NCI-H2029 treated with DMSO at 0.1 percent for 48 hours (cell line): ENCODE measurements around the gene ALAS1.

Experiments
- DNase-seq: peaks from one replicate; lab custom pipeline; 2025; lab: John Stamatoyannopoulos, UW

The ALAS1 gene

DNA sequence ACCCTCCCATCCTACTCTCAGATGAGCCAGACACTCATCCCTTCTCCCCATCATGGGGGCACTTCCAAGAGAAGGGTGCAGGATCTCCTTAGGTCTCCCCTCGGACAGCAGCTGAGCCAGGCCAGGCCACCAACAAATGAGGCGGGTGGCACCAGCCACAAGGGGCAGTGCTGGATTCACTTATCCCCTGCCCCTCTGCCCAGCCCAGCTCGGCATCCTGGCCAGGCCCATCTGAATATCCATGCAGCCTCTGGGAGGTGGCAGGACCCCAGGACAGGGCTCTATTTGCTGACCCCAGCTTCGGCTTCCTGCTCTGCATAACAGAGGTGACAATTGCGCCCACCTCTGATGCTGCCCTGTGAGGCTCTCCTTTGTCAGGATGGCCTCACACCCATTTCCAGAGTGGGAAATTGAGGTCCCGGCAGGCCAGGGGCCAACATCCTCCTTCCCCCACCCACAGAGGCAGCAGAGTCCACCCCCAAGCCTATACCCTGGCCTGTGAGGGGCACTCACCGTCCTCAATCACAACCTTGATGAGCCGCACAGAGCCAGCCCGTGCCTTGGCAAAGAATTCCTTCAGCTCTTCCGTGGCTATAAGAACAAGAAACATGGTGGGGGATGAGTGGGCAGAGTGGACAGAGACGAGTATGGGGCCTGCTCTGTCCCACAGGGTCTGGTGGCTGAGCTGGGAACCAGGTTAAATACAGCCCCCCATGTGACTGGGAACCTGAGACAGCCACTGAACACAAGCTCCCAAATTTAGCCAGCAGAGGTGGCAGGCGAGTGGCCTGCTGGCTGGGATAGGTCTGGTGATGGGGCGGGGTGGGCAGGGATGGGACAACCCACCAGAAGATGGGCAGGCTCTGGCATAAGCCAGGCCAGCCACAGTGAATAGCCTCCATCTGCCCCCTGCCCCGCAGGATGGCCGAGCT is 36.8 kb downstream of the ALAS1 start:
- DNase-seq: no peak

DNA sequence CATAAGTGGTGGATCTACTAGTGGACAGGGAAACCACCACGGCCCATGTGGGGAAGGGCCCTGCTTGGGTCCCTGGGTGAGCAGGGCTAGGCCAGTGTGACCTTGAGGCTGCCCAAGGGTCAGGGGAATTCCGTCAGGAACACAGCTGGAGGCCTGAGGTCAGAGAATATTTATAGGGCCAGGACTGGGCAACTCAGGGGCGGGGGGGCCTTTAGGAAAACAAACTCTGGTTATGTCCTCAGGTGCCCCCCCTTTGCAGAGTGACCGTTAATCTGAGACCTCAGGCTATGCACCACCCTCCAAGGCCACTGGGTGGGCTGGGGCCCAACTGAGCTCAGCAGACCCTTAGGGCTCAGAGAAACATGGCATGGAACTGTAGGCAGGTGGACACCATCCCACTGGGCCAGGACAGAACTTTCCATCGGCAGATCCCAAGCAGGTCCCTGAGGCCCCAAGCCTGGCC is 38.5 kb downstream of the ALAS1 start:
- no peak for DNase-seq

DNA sequence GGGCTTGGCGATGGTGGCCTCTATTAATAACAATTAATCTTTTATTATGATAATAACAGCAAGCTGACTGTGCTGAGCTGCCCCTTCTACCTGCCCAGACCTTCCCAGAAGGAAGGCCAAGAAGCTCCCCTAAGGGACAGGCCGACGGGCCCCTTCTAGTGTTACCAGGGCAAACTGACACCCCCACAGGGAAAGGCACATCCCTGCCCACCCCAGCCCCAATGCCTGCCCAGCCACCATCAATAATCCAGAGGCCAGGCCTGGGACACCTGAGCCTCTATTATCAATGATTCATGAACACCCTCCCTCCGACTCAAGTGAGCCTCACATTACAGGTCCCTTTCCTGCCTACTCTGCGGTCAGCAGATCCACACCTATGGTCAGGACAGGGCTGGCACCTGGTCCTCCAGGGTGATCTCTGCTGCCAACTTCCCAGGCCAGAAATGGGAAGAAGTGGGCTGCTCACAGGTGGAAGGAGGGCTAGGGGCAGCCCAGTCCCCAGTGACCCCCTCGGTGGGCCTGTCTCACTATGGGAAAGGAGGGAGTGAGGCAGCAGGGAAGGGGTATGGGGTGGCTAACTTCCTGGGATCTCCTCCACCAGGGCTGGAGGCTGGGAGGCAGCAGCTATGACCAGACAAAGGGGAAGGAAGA is 39.2 kb downstream of the ALAS1 start:
- no peak for DNase-seq

DNA sequence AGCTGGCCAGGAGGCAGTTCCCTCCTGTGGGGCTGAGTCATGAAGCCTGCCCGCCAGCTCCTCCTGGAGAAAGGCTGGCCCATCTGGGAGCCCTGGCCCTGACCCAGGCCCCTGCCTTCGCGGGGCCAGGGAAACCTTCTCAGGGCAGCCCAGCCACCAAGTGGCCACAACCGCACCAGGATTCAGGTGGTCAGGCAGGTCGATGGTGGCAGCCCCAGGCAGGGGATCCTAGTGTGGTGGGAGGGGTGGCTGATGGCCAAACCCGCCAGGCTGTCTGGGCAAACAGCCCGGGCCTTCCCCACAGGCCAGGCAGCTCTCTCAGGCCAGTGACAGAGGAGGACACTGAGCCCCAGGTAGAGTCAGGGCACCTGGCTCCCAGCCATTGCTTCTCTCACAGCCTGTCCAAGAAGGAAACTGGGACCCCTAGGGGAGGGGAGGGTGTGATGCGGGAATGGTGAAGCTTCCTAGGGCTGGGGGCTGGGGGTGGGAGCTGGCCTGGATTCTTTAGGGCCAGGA is 39.8 kb downstream of the ALAS1 start:
- no peak for DNase-seq

DNA sequence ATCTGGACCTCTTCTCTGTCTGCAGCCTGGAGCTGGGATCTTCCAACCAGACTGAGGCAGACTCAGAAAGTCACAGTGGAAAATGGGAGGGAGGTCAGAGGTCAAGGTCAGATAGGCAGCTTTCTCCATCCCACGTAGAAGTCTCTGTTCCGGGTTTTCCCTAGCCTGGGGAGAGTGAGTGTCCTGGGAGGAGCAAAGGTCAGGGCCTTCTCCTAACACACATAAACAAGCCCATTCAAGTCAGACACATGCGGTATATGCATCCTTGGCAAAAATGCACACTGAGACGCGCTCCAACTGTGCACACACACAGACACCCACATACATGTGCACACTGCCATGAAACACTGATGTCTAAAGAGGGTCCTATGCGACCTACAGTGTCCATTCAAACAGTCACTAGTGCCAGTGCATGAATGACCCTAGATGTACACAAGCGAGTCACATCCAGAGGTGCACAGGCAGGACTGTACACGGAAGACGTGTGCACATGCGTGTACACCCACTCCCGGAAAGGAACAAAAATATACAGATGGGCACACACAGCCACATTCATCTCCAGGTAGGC is 40.3 kb downstream of the ALAS1 start:
- no peak for DNase-seq

DNA sequence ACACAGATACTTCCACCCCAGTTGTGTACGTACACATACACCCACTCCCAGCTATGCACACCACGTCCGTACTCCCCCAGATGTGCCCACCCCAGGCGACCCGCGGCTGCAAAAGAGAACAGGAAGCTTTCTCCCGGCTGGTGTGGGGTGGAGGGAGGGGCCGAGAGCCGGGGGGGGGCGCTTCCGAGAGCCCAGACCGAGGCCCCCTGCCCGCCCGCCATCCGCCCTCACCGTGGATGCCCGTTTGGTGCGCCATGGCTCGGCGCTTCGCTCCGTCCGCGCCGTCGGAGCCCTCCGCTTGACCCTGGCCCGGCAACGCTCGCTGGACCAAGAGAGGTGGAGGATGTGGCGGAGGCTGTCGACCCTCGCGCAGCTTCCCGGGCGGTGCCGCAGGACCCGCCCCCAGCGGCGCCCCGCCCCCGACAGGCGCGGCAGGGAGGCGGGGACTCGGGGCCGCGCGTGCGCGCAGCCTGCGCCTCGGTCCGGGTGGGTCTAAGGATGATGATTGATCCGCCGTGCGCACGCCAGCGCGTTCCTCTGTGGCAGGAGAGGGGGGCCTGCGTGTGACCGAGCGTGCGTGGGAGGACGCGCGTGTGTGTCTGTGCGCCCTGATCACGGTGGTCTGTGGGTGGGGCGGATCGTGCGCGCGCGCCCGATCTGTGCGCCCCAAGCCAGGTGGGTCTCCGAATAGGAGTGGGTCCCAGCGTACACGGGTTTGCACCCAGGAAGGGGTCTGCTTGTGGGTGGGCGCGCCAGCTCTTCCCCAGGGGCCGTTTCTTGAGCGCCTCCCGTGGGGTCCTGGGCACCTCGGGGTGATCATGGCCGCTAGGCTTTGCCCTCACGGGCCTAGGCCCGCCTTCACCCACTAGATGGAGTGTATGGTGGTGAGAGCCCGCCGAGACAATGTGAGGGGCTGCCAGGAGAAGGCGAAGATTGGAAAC is 41.1 kb downstream of the ALAS1 start, which contains the start of gene TWF2:
Gene TWF2, minus strand, starts transcription at position 398 of the 941 bp plus-strand sequence. Its CDS starts 142 bp downstream, at position 256.
- no peak for DNase-seq

DNA sequence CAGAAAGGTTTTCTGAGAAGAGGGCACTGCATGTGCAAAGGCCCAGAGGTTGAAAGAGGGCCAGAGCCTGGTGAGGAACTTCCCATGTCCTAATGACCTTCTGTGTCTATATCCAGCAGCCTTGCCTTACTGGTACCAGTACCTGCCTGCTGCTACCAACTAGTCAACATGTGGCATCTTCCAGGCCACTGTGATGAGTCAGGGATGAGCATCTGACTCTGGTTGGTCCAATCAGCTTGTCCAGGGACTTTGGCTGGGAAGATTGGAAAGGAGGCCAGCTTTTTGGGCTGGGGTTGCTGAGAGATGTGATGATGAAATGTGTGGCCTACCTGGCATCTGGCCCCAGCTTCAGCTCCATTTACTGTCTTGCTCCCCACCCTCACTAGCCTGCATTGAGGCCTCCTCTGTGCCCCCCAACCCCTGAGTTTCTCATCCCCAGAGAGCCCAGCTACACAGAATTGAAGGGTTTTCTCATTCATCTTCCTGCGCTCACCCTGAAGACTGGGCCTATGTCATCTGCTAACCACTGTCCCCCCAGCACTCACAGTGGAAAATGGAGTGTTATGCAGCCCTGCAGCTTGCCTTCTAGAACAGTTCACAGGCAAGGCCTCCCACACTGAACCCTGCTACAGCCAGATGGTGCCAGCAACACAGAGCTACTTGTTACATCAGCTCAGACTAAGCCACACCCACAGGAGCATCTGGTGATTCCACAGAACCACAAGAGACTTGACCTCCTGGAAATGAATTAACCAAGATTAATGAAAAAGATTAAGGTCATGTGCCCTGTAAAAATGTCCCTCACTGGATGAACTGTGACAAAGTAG is 42.3 kb downstream of the ALAS1 start:
- no peak for DNase-seq

DNA sequence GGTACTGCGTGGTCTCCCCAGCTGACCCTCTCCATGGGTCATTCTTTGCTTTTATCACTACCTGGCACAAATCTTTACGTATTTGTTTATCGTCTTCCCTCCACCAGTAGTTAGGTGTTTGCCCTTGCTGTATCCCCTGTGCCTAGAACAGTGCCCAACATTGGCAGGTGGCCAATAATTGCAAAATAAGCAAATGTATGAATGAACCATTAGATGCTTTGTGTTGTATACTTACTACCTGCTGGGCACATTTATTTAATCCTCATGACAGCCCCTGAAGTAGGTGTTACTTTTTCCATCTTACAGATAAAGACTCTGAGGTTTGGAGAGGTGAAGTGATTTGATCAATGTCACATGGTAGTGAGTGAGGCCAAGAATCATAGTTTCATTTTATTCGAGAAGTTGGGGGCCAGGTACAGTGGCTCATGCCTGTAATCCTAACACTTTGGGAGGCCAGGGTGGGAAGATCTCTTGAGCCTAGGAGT is 43.0 kb downstream of the ALAS1 start:
- DNase-seq: no peak

DNA sequence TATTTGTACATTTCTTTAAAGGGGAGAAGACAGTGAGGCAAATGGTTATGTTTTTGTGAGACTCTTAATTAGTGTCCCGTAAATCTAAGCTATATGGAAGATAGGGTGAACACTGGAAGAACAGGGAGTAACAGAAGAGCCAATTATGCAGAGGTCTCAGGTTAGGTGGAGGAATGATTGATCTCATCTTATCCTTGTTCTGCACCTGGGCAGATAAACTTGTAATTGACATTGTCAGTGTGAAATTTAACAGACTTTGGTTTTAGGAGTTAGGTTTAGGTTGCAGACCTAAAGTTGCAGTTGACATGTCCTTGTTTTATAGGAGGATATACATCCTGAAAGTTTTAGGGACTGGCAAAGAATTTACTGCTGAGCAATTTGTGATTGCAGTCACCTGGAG is 44.1 kb downstream of the ALAS1 start:
- no peak for DNase-seq

DNA sequence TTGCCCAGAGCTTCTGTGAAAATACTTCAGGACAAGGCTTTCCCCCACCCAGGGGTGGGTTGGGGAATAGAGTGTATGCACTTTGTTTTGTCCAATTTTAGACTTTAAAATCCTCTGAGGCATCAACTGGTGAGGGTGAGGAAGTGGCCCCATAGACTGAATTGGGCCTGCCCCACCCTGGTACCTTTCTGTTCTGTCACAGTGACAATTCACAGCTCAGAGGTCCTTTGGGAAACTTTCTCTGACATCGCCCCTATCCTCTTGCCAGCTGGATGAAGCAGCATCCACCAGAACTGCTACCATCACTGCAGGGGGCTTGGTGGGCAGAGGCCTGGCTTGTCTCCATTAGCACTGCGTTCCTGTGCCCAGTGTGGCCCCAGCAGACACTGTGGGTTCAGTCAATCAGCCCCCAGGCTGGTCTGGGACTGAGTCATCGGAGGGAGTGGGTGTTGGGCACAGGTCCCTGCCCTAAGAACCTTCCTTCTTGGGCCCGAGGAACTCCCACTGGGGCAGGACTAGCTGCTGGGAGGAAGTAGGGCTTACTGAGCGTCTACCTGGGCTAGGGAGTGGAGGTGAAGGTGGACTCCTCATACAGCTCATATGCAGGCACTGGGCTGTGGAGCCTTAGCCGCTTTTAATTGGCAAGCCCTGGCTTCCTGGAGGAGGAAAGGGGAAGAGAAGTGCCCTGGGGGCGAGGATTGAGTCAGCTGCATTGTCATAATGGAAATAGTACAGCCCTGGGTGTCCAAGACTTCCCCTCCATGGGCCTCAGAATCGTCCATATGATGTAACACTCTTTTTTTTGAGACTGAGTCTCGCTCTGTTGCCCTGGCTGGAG is 46.0 kb downstream of the ALAS1 start:
- DNase-seq: no peak

DNA sequence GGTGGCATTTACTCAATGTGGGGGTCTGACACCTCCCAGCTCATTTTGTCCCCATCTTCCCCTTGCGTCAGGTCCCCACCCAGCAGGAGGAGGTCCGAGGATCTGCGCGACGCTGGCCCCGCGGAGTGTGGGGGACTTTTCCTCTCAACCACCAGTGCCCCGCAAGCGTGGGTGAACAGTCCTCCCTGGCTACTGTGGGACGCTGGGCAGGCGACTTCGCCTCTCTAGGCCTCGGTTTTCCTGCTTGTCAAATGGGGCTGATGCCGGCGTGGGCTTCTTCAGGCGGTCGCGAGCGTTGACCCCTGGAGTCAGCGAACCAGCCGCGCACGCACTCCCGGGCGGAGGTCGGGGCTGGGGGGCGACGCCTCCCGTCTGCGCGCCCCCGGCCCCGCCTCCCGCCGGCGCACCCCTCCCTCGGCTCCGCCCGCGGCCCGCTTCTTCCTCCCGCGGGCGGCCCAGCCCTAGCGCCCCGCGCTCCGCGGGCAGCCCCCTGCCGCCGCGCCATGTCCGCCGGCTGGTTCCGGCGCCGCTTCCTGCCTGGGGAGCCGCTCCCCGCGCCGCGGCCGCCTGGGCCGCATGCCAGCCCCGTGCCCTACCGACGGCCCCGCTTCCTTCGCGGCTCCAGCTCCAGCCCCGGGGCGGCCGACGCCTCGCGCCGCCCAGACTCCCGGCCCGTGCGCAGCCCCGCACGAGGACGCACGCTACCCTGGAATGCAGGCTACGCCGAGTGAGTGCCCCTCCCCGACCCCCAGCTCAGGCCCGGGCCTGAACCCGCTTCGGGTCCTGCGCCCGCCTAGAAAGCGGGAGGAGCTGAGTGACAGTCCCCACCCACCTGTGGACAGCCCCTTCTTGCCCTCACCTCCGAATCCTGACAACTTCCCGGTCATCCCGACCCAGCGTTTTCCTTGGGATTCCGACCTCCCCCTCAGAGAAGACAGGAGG is 47.6 kb downstream of the ALAS1 start, which contains the start of gene PPM1M:
Gene PPM1M, plus strand, starts transcription at position 438 of the 942 bp plus-strand sequence. Its CDS starts 66 bp downstream, at position 504.
- DNase-seq: no peak

DNA sequence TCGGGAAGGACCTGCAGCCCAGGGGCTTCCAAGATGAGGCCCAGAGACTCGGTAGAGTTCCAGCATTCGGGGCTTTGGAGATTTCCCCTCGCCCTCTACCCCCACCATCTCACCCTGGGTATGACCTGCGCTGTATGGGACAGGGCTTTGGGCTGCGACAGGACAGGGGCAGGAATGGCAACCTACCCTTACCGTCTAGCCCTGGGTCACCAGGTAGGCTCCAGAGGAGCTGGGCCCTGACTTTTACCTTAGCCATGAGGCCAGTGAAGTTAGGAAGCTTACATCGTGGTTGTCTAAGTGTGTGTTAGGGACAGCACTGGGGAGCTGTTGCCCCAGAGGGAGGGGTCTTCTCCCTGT is 48.3 kb downstream of the ALAS1 start:
- DNase-seq: no peak

DNA sequence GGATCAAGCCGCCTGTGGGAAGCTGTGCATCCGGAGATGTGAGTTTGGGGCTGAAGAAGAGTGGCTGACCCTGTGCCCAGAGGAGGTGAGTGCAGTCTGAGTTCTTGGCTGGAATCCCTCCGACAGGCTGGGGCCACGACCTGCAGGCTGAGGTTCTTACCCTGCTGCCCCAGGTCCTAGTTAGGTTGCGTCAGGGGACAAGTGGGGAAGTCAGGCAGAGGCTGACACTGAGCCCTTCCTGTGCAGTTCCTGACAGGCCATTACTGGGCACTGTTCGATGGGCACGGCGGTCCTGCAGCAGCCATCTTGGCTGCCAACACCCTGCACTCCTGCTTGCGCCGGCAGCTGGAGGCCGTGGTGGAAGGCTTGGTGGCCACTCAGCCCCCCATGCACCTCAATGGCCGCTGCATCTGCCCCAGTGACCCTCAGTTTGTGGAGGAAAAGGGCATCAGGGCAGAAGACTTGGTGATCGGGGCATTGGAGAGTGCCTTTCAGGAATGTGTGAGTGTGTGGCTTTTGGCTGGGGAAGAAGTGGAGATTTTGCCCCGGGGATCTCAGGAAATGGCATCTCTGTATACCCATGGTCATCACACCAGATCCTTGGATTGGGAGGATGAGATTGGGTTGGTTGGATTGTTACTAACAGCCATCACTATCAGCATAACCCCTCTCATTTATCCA is 48.9 kb downstream of the ALAS1 start:
- DNase-seq: no peak

DNA sequence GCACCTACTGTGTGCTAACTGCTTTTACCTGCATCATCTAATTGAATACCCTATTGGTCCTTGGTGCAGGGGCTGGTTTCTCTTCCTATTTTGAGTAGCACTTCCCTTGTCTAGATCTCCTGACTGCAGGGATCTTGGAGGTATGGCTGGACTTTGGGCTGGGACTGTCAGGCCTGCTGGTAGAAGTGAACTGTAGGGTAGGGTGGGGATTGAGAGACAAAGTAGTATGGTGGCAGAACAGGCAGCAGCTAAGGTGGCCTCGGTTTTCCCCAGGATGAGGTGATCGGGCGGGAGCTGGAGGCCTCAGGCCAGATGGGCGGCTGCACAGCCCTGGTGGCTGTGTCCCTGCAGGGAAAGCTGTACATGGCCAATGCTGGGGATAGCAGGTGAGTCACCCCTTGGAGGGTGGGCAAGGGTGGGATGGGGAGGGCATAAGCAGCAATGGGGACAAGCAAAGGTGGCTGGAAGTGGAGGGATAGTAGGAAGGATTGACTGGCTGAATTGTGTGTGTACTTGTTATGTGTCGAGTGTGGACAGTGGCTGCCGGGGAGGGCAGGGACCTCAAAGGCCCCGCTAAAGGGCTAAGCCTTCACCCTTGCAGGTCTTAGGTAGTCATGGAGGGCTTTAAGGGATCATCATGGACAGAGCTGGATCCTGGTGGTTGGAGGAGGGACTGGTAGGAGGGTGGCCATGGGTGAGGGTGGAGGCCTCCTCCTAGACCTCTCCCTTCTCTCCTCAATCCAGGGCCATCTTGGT is 49.6 kb downstream of the ALAS1 start:
- no peak for DNase-seq

DNA sequence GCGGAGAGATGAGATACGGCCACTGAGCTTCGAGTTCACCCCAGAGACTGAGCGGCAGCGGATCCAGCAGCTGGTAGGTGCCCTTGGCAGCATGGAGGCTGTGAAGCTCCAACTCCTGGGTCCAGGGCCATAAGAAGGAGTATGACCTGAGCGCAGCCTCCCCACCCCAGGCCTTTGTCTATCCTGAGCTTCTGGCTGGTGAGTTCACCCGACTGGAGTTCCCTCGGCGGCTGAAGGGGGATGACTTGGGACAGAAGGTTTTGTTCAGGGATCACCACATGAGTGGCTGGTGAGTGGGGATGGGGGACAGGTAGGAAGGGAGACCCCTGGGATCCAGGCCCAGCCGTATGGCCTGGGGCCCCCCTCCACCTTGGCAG is 50.2 kb downstream of the ALAS1 start:
- DNase-seq: no peak

DNA sequence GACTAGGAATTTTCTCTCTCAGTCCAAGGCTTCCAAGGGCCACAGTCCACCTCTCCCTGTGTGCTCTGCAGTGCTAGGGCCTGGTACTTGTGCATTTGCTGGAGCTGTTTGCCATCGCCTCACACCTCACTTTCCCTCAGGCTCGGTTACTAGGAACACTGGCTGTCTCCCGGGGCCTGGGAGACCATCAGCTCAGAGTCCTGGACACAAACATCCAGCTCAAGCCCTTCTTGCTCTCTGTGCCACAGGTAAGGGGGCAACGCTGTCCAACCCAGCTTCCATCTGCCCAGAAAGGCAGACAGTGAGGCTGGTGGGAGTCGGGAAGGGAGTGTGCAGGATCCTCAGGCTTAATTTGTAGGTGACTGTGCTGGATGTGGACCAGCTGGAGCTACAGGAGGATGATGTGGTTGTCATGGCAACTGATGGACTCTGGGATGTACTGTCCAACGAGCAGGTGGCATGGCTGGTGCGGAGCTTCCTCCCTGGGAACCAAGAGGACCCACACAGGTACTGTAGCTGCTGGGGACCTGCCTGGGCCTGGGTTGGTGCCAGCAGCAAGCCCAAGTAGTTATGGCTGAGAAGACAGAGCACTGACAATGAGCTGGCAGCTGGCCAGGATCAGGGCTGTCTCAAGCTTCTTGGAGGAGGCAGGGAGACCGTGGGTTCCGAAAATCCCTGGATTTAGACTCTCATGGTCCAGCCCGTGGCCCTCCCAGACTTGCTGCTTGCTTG is 51.0 kb downstream of the ALAS1 start:
- DNase-seq: no peak
